Activated effector memory CD4-positive, alpha-beta T cell treated with anti-CD3 and anti-CD28 coated beads, Interleukin-2, amount 50 U/mL, for 16 hours (primary cell): Measurements from ENCODE around the gene PTPN5.

ENCODE experiments used
- DNase-seq: peaks from one replicate; pipeline ENCODE4 v3.0.0-alpha.2; 2020

Gene PTPN5

GRCh38 chr11:18736590-18737148 is 54.9 kb downstream of the PTPN5 start:
- no peak for DNase-seq

GRCh38 chr11:18733202-18733601 is 58.4 kb downstream of the PTPN5 start:
- no peak for DNase-seq

- DNase-seq = peak; percentile 90
Measured at GRCh38 chr11:18731949-18732821, 59.4 kb downstream of the PTPN5 start.

GRCh38 chr11:18731441-18731840 is 60.2 kb downstream of the PTPN5 start:
- no peak for DNase-seq

- no peak for DNase-seq
Measured at GRCh38 chr11:18730020-18730419, 61.6 kb downstream of the PTPN5 start.

- no peak for DNase-seq
Measured at GRCh38 chr11:18729426-18729825, 62.2 kb downstream of the PTPN5 start.

GRCh38 chr11:18728658-18729057 is 62.9 kb downstream of the PTPN5 start:
- DNase-seq = no peak

- DNase-seq = peak; percentile 79
Measured at GRCh38 chr11:18727479-18728236, 63.9 kb downstream of the PTPN5 start.

- DNase-seq = no peak
Measured at GRCh38 chr11:18726040-18726439, 65.6 kb downstream of the PTPN5 start, which contains the start of gene IGSF22. Gene IGSF22 (minus strand): TSS chr11:18726188. CDS start chr11:18724236, 1,952 bp downstream.

- no peak for DNase-seq
Measured at GRCh38 chr11:18723991-18724390, 67.6 kb downstream of the PTPN5 start.

GRCh38 chr11:18722293-18722637 is 69.3 kb downstream of the PTPN5 start:
- DNase-seq = no peak

- DNase-seq = peak; percentile 77
Measured at GRCh38 chr11:18721561-18722292, 69.9 kb downstream of the PTPN5 start.

GRCh38 chr11:18720808-18721560 is 70.6 kb downstream of the PTPN5 start:
- DNase-seq = peak; percentile 94

GRCh38 chr11:18720091-18720807 is 71.3 kb downstream of the PTPN5 start:
- DNase-seq = no peak

- no peak for DNase-seq
Measured at GRCh38 chr11:18715476-18715875, 76.1 kb downstream of the PTPN5 start.

GRCh38 chr11:18714443-18714780 is 77.2 kb downstream of the PTPN5 start:
- no peak for DNase-seq

- DNase-seq = no peak
Measured at GRCh38 chr11:18713646-18714442, 77.8 kb downstream of the PTPN5 start.

GRCh38 chr11:18710545-18710944 is 81.1 kb downstream of the PTPN5 start:
- DNase-seq = no peak

- no peak for DNase-seq
Measured at GRCh38 chr11:18709414-18709813, 82.2 kb downstream of the PTPN5 start.

GRCh38 chr11:18707811-18708340 is 83.7 kb downstream of the PTPN5 start:
- no peak for DNase-seq
